ENCODE measurements around the gene HAUS7.

The HAUS7 gene

GRCh38 chrX:153507484-153508178, 37.3 kb upstream of the HAUS7 start:
- TF ChIP-seq CTCF (IDR thresholded peaks at IDR 0.05; ENCODE audit: low read depth, low read length): peak; percentile 69
- in situ Hi-C loops (cut with HindIII; ENCODE audit: low sequenced_read_pairs): no loop called here
- no peak overlapping the region for H3K4me3 ChIP-seq (ENCODE audit: low read depth, low read length)
- peak; percentile 65 for DNase-seq (ENCODE audit: low read depth, low spot score)

- TF ChIP-seq CTCF (IDR thresholded peaks at IDR 0.05; ENCODE audit: low read depth, low read length): no peak
- no peak overlapping the region for H3K4me3 ChIP-seq (ENCODE audit: low read depth, low read length)
- in situ Hi-C loops (cut with HindIII; ENCODE audit: low sequenced_read_pairs): no loop called here
- DNase-seq (ENCODE audit: low read depth, low spot score): no peak
Observed at GRCh38 chrX:153505361-153505760, 35.0 kb upstream of the HAUS7 start.

- no peak for DNase-seq (ENCODE audit: low read depth, low spot score)
- in situ Hi-C loops (cut with HindIII; ENCODE audit: low sequenced_read_pairs): no loop called here
- H3K4me3 ChIP-seq (ENCODE audit: low read depth, low read length): no peak overlapping the region
- TF ChIP-seq CTCF (IDR thresholded peaks at IDR 0.05; ENCODE audit: low read depth, low read length): no peak
Observed at GRCh38 chrX:153504445-153505016, 34.2 kb upstream of the HAUS7 start.

GRCh38 chrX:153502796-153503195, 32.4 kb upstream of the HAUS7 start:
- no peak for TF ChIP-seq CTCF (IDR thresholded peaks at IDR 0.05; ENCODE audit: low read depth, low read length)
- no peak overlapping the region for H3K4me3 ChIP-seq (ENCODE audit: low read depth, low read length)
- in situ Hi-C loops (cut with HindIII; ENCODE audit: low sequenced_read_pairs): no loop called here
- no peak for DNase-seq (ENCODE audit: low read depth, low spot score)

- DNase-seq (ENCODE audit: low read depth, low spot score): no peak
- in situ Hi-C loops (cut with HindIII; ENCODE audit: low sequenced_read_pairs): no loop called here
- H3K4me3 ChIP-seq (ENCODE audit: low read depth, low read length): no peak overlapping the region
- TF ChIP-seq CTCF (IDR thresholded peaks at IDR 0.05; ENCODE audit: low read depth, low read length): no peak
Observed at GRCh38 chrX:153502131-153502530, 31.8 kb upstream of the HAUS7 start.

GRCh38 chrX:153501530-153501929, 31.2 kb upstream of the HAUS7 start:
- H3K4me3 ChIP-seq (ENCODE audit: low read depth, low read length): no peak overlapping the region
- in situ Hi-C loops (cut with HindIII; ENCODE audit: low sequenced_read_pairs): no loop called here
- no peak for DNase-seq (ENCODE audit: low read depth, low spot score)
- TF ChIP-seq CTCF (IDR thresholded peaks at IDR 0.05; ENCODE audit: low read depth, low read length): no peak
